Measurements from ENCODE around the gene VPS16.
"Not testable (repeated sequence)": the region's sequence is repeated elsewhere in the genome, so short reads cannot be mapped to it uniquely, and the experiment has no call there.

The VPS16 gene

GRCh38 chr20:2799688-2800520 lies 40.6 kb upstream of the VPS16 start:
- no peak overlapping the region for H3K27ac ChIP-seq (ENCODE audit: low read length)
- peak overlapping the region; percentile 42 to 61 for H3K4me3 ChIP-seq (ENCODE audit: low read depth in 1 of 2, low read length in 2 of 2)
- no peaks in the 10 kb centered on the region for H3K9me3 ChIP-seq (ENCODE audit: control insufficient read depth in 1 of 2, low read length in 2 of 2)
- peaks cover 24% of the 10 kb centered on the region for H3K27me3 ChIP-seq (ENCODE audit: low read depth, low read length)
- peaks cover 6 to 21% of the 10 kb centered on the region in 2 donors for H3K4me1 ChIP-seq (ENCODE audit: control insufficient read depth in 1 of 2, insufficient read depth in 2 of 2, low read length in 2 of 2)
- no peaks in the 10 kb centered on the region for H3K36me3 ChIP-seq (ENCODE audit: control insufficient read depth in 1 of 2, insufficient read depth in 2 of 2, low read length in 2 of 2)

- H3K27ac ChIP-seq (ENCODE audit: low read length), result no peak within 1 kb of the TSS
- H3K36me3 ChIP-seq (ENCODE audit: control insufficient read depth in 1 of 2, insufficient read depth in 2 of 2, low read length in 2 of 2), result no peaks in the 10 kb centered on the region
- H3K9me3 ChIP-seq (ENCODE audit: control insufficient read depth in 1 of 2, low read length in 2 of 2), result no peaks in the 10 kb centered on the region
- H3K27me3 ChIP-seq (ENCODE audit: low read depth, low read length), result peaks cover 30% of the 10 kb centered on the region
- H3K4me1 ChIP-seq (ENCODE audit: control insufficient read depth in 1 of 2, insufficient read depth in 2 of 2, low read length in 2 of 2), result peaks cover 6 to 21% of the 10 kb centered on the region in 2 donors
- H3K4me3 ChIP-seq (ENCODE audit: low read depth in 1 of 2, low read length in 2 of 2), result peak within 1 kb of the TSS; percentile 42 to 61
These were observed 39.8 kb upstream of the VPS16 start, which contains the start of gene CPXM1 for GRCh38 chr20:2800521-2801285. CPXM1 (minus strand) TSS chr20:2800627; CDS start chr20:2800572, 55 bp downstream.

- no peak overlapping the region for H3K27ac ChIP-seq (ENCODE audit: low read length)
- H3K27me3 ChIP-seq (ENCODE audit: low read depth, low read length), result peaks cover 36% of the 10 kb centered on the region
- no peaks in the 10 kb centered on the region for H3K36me3 ChIP-seq (ENCODE audit: control insufficient read depth in 1 of 2, insufficient read depth in 2 of 2, low read length in 2 of 2)
- peaks cover 6 to 21% of the 10 kb centered on the region in 2 donors for H3K4me1 ChIP-seq (ENCODE audit: control insufficient read depth in 1 of 2, insufficient read depth in 2 of 2, low read length in 2 of 2)
- no peaks in the 10 kb centered on the region for H3K9me3 ChIP-seq (ENCODE audit: control insufficient read depth in 1 of 2, low read length in 2 of 2)
- peak overlapping the region in 1 of 2 donors; percentile 1 for H3K4me3 ChIP-seq (ENCODE audit: low read depth in 1 of 2, low read length in 2 of 2)
These were observed 39.2 kb upstream of the VPS16 start for GRCh38 chr20:2801286-2801728.

GRCh38 chr20:2804041-2804828 lies 36.3 kb upstream of the VPS16 start:
- Histone ChIP-seq H3K27ac (ENCODE audit: low read length) (no peak overlapping the region), H3K36me3 (ENCODE audit: control insufficient read depth in 1 of 2, insufficient read depth in 2 of 2, low read length in 2 of 2) (no peaks in the 10 kb centered on the region), H3K4me1 (ENCODE audit: control insufficient read depth in 1 of 2, insufficient read depth in 2 of 2, low read length in 2 of 2) (peaks cover 4 to 21% of the 10 kb centered on the region in 2 donors), H3K9me3 (ENCODE audit: control insufficient read depth in 1 of 2, low read length in 2 of 2) (no peaks in the 10 kb centered on the region), H3K27me3 (ENCODE audit: low read depth, low read length) (peaks cover 44% of the 10 kb centered on the region), H3K4me3 (ENCODE audit: low read depth in 1 of 2, low read length in 2 of 2) (no peak overlapping the region)

- H3K27me3 ChIP-seq (ENCODE audit: low read depth, low read length), result peaks cover 36% of the 10 kb centered on the region
- no peaks in the 10 kb centered on the region for H3K9me3 ChIP-seq (ENCODE audit: control insufficient read depth in 1 of 2, low read length in 2 of 2)
These were observed 35.5 kb upstream of the VPS16 start for GRCh38 chr20:2804852-2805688.

GRCh38 chr20:2805689-2806350 lies 34.7 kb upstream of the VPS16 start:
- Histone ChIP-seq H3K9me3 (ENCODE audit: control insufficient read depth in 1 of 2, low read length in 2 of 2) (no peaks in the 10 kb centered on the region), H3K27ac (ENCODE audit: low read length) (no peak overlapping the region), H3K36me3 (ENCODE audit: control insufficient read depth in 1 of 2, insufficient read depth in 2 of 2, low read length in 2 of 2) (no peaks in the 10 kb centered on the region), H3K27me3 (ENCODE audit: low read depth, low read length) (peaks cover 32% of the 10 kb centered on the region), H3K4me3 (ENCODE audit: low read depth in 1 of 2, low read length in 2 of 2) (no peak overlapping the region), H3K4me1 (ENCODE audit: control insufficient read depth in 1 of 2, insufficient read depth in 2 of 2, low read length in 2 of 2) (peaks cover 0 to 5% of the 10 kb centered on the region in 2 donors)

More at GRCh38 chr20:2804852-2805688, 35.5 kb upstream of the VPS16 start:
- H3K36me3 ChIP-seq (ENCODE audit: control insufficient read depth in 1 of 2, insufficient read depth in 2 of 2, low read length in 2 of 2), result no peaks in the 10 kb centered on the region
- H3K27ac ChIP-seq (ENCODE audit: low read length), result no peak overlapping the region
- no peak overlapping the region for H3K4me3 ChIP-seq (ENCODE audit: low read depth in 1 of 2, low read length in 2 of 2)
- peaks cover 0 to 13% of the 10 kb centered on the region in 2 donors for H3K4me1 ChIP-seq (ENCODE audit: control insufficient read depth in 1 of 2, insufficient read depth in 2 of 2, low read length in 2 of 2)

GRCh38 chr20:2806351-2806701 lies 34.2 kb upstream of the VPS16 start:
- H3K27ac ChIP-seq (ENCODE audit: low read length), result no peak overlapping the region
- H3K4me3 ChIP-seq (ENCODE audit: low read depth in 1 of 2, low read length in 2 of 2), result no peak overlapping the region
- H3K36me3 ChIP-seq (ENCODE audit: control insufficient read depth in 1 of 2, insufficient read depth in 2 of 2, low read length in 2 of 2), result no peaks in the 10 kb centered on the region
- peaks cover 27% of the 10 kb centered on the region for H3K27me3 ChIP-seq (ENCODE audit: low read depth, low read length)
- H3K9me3 ChIP-seq (ENCODE audit: control insufficient read depth in 1 of 2, low read length in 2 of 2), result no peaks in the 10 kb centered on the region
- H3K4me1 ChIP-seq (ENCODE audit: control insufficient read depth in 1 of 2, insufficient read depth in 2 of 2, low read length in 2 of 2), result peaks cover 0 to 4% of the 10 kb centered on the region in 2 donors

- peaks cover 24% of the 10 kb centered on the region for H3K27me3 ChIP-seq (ENCODE audit: low read depth, low read length)
- H3K9me3 ChIP-seq (ENCODE audit: control insufficient read depth in 1 of 2, low read length in 2 of 2), result peaks cover 0 to 3% of the 10 kb centered on the region in 2 donors
These were observed 33.5 kb upstream of the VPS16 start for GRCh38 chr20:2807019-2807418.

GRCh38 chr20:2807929-2808328 lies 32.6 kb upstream of the VPS16 start:
- H3K4me1 ChIP-seq (ENCODE audit: control insufficient read depth in 1 of 2, insufficient read depth in 2 of 2, low read length in 2 of 2); H3K4me3 ChIP-seq (ENCODE audit: low read depth in 1 of 2, low read length in 2 of 2); H3K9me3 ChIP-seq (ENCODE audit: control insufficient read depth in 1 of 2, low read length in 2 of 2); H3K36me3 ChIP-seq (ENCODE audit: control insufficient read depth in 1 of 2, insufficient read depth in 2 of 2, low read length in 2 of 2); H3K27ac ChIP-seq (ENCODE audit: low read length): not testable (repeated sequence)
- H3K27me3 ChIP-seq (ENCODE audit: low read depth, low read length), result peaks cover 24% of the 10 kb centered on the region

More at GRCh38 chr20:2807019-2807418, 33.5 kb upstream of the VPS16 start:
- Histone ChIP-seq H3K4me3 (ENCODE audit: low read depth in 1 of 2, low read length in 2 of 2) (no peak overlapping the region), H3K27ac (ENCODE audit: low read length) (no peak overlapping the region), H3K36me3 (ENCODE audit: control insufficient read depth in 1 of 2, insufficient read depth in 2 of 2, low read length in 2 of 2) (no peaks in the 10 kb centered on the region), H3K4me1 (ENCODE audit: control insufficient read depth in 1 of 2, insufficient read depth in 2 of 2, low read length in 2 of 2) (peaks cover 0 to 4% of the 10 kb centered on the region in 2 donors)

- H3K4me1 ChIP-seq (ENCODE audit: control insufficient read depth in 1 of 2, insufficient read depth in 2 of 2, low read length in 2 of 2), result peaks cover 0 to 2% of the 10 kb centered on the region in 2 donors
- H3K27ac ChIP-seq (ENCODE audit: low read length), result no peak overlapping the region
- no peak overlapping the region for H3K4me3 ChIP-seq (ENCODE audit: low read depth in 1 of 2, low read length in 2 of 2)
- no peaks in the 10 kb centered on the region for H3K36me3 ChIP-seq (ENCODE audit: control insufficient read depth in 1 of 2, insufficient read depth in 2 of 2, low read length in 2 of 2)
- peaks cover 0 to 6% of the 10 kb centered on the region in 2 donors for H3K9me3 ChIP-seq (ENCODE audit: control insufficient read depth in 1 of 2, low read length in 2 of 2)
- H3K27me3 ChIP-seq (ENCODE audit: low read depth, low read length), result peaks cover 24% of the 10 kb centered on the region
These were observed 30.9 kb upstream of the VPS16 start for GRCh38 chr20:2809690-2810089.
